HUES48 (cell line): ENCODE results near the gene GRK2.

Experiments
- H3K27ac ChIP-seq: one replicate; pipeline ENCODE4 v1.7.0; 2013; ENCODE audit warnings: low read depth, low read length, inconsistent platforms
- H3K27me3 ChIP-seq: 2 replicates; pipeline ENCODE4 v1.6.1; 2013; ENCODE audit warnings: mild to moderate bottlenecking, low read length; ENCODE audit not compliant: control insufficient read depth, insufficient read depth
- H3K36me3 ChIP-seq: 2 replicates; pipeline ENCODE4 v1.6.1; 2013; ENCODE audit warnings: low read length; ENCODE audit not compliant: control insufficient read depth, insufficient read depth
- H3K4me1 ChIP-seq: 2 replicates; pipeline ENCODE4 v1.6.1; 2013; ENCODE audit warnings: mild to moderate bottlenecking, low read length; ENCODE audit not compliant: control insufficient read depth, insufficient read depth
- H3K4me3 ChIP-seq: 2 replicates; pipeline ENCODE4 v1.5.1; 2013; ENCODE audit warnings: mild to moderate bottlenecking, low read depth, low read length
- H3K9ac ChIP-seq: 2 replicates; pipeline ENCODE4 v1.6.1; 2013; ENCODE audit warnings: mild to moderate bottlenecking, low read depth, low read length, moderate library complexity
- H3K9me3 ChIP-seq: 2 replicates; pipeline ENCODE4 v1.6.1; 2013; ENCODE audit warnings: low read length; ENCODE audit not compliant: control insufficient read depth, insufficient read depth

GRK2 gene

DNA sequence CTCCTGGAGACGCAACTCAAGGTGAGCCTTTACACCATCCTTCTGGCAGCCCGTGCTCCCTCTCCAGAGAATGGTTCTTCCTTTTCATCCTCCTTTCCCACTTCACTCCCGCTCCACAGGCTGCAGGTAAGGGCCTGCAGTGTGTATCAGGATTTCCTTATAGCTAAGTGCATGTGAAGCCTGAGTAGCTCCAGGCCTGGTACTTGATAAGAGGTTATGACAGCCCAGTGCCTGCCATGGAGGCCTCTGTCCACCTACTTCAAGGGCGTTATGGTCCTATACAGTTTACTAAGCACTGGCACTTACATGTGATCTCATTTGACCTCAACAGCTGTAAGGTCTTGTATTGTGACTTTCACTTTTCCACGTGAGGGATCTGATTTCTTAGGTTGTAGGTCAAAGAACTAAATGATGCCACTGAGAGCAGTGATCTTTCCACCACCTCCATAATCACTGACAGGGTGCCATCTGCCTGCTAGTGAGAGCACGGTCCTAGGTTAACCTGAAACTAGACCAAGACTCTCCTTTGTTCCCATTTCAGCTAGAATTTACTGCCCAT is 55.1 kb downstream of the GRK2 start:
- no peak overlapping the region for H3K4me3 ChIP-seq
- no peak overlapping the region for H3K27ac ChIP-seq
- H3K27me3 ChIP-seq = peaks cover 17% of the 10 kb centered on the region
- no peak overlapping the region for H3K9ac ChIP-seq
- no peaks in the 10 kb centered on the region for H3K36me3 ChIP-seq
- H3K9me3 ChIP-seq = no peaks in the 10 kb centered on the region
- H3K4me1 ChIP-seq = peaks cover 4% of the 10 kb centered on the region; the same call in 1 of the 2 replicates

DNA sequence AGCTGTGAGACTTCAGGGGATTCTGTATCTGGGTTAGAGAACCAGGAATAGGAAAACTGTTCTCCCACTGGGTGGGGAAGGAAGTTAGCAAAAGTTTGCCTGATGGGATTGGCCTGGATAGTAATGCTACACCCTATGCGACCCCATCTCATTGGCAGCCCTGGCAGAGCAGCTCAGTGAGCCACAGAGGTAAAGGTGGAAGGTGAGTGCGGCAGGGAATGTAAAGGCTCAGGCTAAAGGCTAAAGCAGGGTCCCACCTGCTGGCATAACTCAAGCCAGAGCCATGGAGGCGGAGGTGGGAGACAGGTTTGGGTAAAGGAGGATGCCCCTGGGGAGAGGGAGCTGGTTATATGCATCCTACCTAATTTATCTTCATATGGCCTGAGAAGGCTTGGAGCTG is 55.8 kb downstream of the GRK2 start:
- Histone ChIP-seq H3K27me3 (peaks cover 17% of the 10 kb centered on the region), H3K4me1 (peaks cover 4% of the 10 kb centered on the region; the same call in 1 of the 2 replicates), H3K9me3 (no peaks in the 10 kb centered on the region), H3K36me3 (no peaks in the 10 kb centered on the region), H3K4me3 (no peak overlapping the region), H3K27ac (no peak overlapping the region), H3K9ac (no peak overlapping the region)

DNA sequence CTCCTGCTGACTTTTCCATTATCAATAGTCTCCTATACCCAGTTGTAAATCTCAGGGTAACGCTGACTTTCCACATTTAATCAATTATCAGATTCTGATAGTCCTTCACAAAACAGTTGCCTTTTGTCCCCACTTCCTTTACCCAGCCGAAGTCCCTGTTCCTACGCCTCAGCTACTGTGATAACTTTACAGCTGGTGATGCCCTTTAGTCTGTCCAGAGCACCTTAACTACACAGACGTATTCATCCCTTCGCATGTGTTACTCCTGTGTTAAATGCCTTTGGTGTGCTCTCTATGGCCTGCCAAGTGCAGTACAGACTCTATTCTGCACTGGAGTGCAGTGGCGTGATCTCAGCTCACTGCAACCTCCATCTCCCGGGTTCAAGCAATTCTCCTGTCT is 57.3 kb downstream of the GRK2 start:
- Histone ChIP-seq H3K9ac (no peak overlapping the region), H3K36me3 (no peaks in the 10 kb centered on the region), H3K4me3 (no peak overlapping the region), H3K4me1 (peaks cover under 1% of the 10 kb centered on the region; the same call in 1 of the 2 replicates), H3K27me3 (peaks cover 10% of the 10 kb centered on the region), H3K9me3 (no peaks in the 10 kb centered on the region), H3K27ac (no peak overlapping the region)

DNA sequence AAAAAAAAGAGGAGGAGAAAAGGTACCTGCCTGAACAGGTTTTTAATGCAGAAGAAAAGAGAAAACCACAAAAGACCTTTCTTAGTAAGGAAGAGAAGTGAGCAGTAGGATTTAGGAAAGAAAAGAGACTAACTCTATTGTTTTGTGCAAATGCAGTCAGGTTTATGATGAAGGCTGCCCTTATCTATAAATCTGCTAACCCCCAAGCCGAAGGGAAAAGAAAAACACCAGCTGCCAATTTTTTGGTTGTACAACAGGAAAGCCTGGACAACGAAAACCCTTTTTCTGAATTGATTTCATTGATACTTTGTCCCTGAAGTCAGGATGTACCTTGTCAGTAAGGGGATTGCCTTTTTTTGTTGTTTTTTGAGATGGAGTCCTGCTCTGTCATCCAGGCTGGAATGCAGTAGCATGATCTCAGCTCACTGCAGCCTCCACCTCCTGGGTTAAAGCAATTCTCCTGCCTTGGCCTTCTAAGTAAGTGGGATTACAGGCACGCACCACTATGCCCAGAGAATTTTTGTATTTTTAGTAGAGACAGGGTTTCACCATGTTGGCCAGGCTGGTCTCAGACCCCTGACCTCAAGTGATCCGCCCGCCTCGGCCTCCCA is 65.9 kb downstream of the GRK2 start:
- Histone ChIP-seq H3K4me1 (no peaks in the 10 kb centered on the region), H3K9ac (no peak overlapping the region), H3K36me3 (no peaks in the 10 kb centered on the region), H3K9me3 (no peaks in the 10 kb centered on the region), H3K27me3 (no peaks in the 10 kb centered on the region), H3K4me3 (no peak overlapping the region), H3K27ac (no peak overlapping the region)
